ENCODE results near the gene CETN2. TPM values are rescaled to one million over a fixed set of nuclear protein-coding genes. Genes with fewer than 3 reads are reported as not detected.
A peak's percentile ranks its signal among the peaks of the same experiment; 100 is the strongest.
"Not testable (repeated sequence)": the region's sequence is repeated elsewhere in the genome, so short reads cannot be mapped to it uniquely, and the experiment has no call there.

CETN2 gene
- polyA plus RNA-seq, 12 donors: 27.6 to 52.6 (median 35.8) TPM; not detected in 1

GRCh38 chrX:152842772-152843338 lies 12.3 kb upstream of the CETN2 start:
- DNase-seq: no peak

GRCh38 chrX:152835470-152835869 lies 4.9 kb upstream of the CETN2 start:
- DNase-seq: not testable (repeated sequence)

- no peak for DNase-seq
Observed at GRCh38 chrX:152833378-152833777, 2.8 kb upstream of the CETN2 start.

GRCh38 chrX:152832520-152832919 lies 2.0 kb upstream of the CETN2 start:
- DNase-seq: no peak

- no peak for DNase-seq
Observed at GRCh38 chrX:152831391-152831790, 834 bp upstream of the CETN2 start.

GRCh38 chrX:152824841-152825374 lies 5.6 kb downstream of the CETN2 start:
- DNase-seq: no peak

- no peak for DNase-seq
Observed at GRCh38 chrX:152823657-152824056, 6.9 kb downstream of the CETN2 start.

- no peak for DNase-seq
Observed at GRCh38 chrX:152822383-152823086, 8.0 kb downstream of the CETN2 start.

GRCh38 chrX:152821145-152821765 lies 9.3 kb downstream of the CETN2 start:
- DNase-seq: no peak

- DNase-seq: no peak
Observed at GRCh38 chrX:152819732-152820131, 10.8 kb downstream of the CETN2 start.

- DNase-seq: no peak
Observed at GRCh38 chrX:152819266-152819665, 11.3 kb downstream of the CETN2 start.

- no peak for DNase-seq
Observed at GRCh38 chrX:152818356-152818755, 12.2 kb downstream of the CETN2 start.

- DNase-seq: peak; percentile 31
Observed at GRCh38 chrX:152817078-152817764, 13.3 kb downstream of the CETN2 start.

GRCh38 chrX:152814048-152814447 lies 16.5 kb downstream of the CETN2 start:
- DNase-seq: no peak

- DNase-seq: no peak
Observed at GRCh38 chrX:152813206-152813605, 17.4 kb downstream of the CETN2 start.

GRCh38 chrX:152810403-152810802 lies 20.2 kb downstream of the CETN2 start:
- DNase-seq: no peak

- DNase-seq: no peak
Observed at GRCh38 chrX:152806035-152806434, 24.5 kb downstream of the CETN2 start.

- no peak for DNase-seq
Observed at GRCh38 chrX:152798945-152799344, 31.6 kb downstream of the CETN2 start.

- DNase-seq: not testable (repeated sequence)
Observed at GRCh38 chrX:152787062-152787461, 43.5 kb downstream of the CETN2 start.

All from muscle of arm (tissue), 12 donors.